B cell (primary cell): ENCODE data around the gene VASN.

Experiments
- EZH2 ChIP-seq: IDR thresholded peaks from 2 replicates; pipeline ENCODE4 v1.6.1; 2012; ENCODE audit warnings: borderline replicate concordance, low read depth, mild to moderate bottlenecking, moderate library complexity, low read length; ENCODE audit not compliant: insufficient read depth, poor library complexity, severe bottlenecking
- TF ChIP-seq, protein P1 (sequence below): fragments of 200-600 bp; IDR thresholded peaks from one replicate; pipeline ENCODE4 v1.8.0; 2022; ENCODE audit warnings: antibody characterized with exemption, mild to moderate bottlenecking

DNA sequence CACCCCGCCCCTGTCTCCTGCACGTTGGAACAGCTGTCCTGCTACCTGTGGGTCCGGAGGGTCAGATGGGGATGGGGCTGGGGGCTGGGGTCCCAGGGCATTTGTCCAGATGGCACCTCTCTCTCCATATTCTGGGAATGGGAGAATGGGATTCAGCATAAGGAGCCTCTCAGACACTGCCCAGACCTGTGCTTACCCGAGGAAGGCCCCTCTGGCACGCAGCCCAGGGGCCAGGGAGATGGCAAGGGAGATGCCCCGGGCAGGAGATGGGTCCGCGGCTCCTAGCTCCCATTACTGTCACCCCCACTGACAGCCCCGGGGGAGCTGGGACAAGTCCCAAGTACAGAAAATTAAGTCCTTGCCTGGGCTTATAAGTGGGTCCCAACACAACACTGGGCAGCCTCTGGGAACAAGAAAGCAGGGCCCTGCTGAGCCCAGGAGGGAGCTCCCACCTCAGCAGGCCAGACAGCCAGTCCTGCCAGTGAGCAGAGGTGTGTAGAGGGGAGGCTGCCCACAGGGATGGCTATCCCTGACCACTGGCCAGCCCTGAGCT is 1.8 kb downstream of the VASN start:
- TF ChIP-seq, protein P1, sequence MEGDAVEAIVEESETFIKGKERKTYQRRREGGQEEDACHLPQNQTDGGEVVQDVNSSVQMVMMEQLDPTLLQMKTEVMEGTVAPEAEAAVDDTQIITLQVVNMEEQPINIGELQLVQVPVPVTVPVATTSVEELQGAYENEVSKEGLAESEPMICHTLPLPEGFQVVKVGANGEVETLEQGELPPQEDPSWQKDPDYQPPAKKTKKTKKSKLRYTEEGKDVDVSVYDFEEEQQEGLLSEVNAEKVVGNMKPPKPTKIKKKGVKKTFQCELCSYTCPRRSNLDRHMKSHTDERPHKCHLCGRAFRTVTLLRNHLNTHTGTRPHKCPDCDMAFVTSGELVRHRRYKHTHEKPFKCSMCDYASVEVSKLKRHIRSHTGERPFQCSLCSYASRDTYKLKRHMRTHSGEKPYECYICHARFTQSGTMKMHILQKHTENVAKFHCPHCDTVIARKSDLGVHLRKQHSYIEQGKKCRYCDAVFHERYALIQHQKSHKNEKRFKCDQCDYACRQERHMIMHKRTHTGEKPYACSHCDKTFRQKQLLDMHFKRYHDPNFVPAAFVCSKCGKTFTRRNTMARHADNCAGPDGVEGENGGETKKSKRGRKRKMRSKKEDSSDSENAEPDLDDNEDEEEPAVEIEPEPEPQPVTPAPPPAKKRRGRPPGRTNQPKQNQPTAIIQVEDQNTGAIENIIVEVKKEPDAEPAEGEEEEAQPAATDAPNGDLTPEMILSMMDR: no peak
- TF ChIP-seq EZH2: no peak
